Large intestine (tissue), 3 donors: ENCODE measurements around the gene PI16. TPM values are rescaled to one million over a fixed set of nuclear protein-coding genes. Genes with fewer than 3 reads are reported as not detected.
"Not testable (repeated sequence)": the region's sequence is repeated elsewhere in the genome, so short reads cannot be mapped to it uniquely, and the experiment has no call there.

Source experiments
- DNase-seq, 2 donors: peaks; one replicate each; pipeline versions ENCODE4 v3.0.0 to v3.0.0-alpha.2; 2013
- H3K27ac ChIP-seq: one replicate; pipeline ENCODE4 v1.5.1; 2013; ENCODE audit warnings: low read length
- H3K27me3 ChIP-seq: 2 replicates; pipeline ENCODE4 v1.6.1; 2013; ENCODE audit warnings: low read length; ENCODE audit not compliant: control insufficient read depth, insufficient read depth
- H3K36me3 ChIP-seq: 2 replicates; pipeline ENCODE4 v1.6.1; 2013; ENCODE audit warnings: low read length; ENCODE audit not compliant: control insufficient read depth, insufficient read depth
- H3K4me1 ChIP-seq: one replicate; pipeline ENCODE4 v1.6.1; 2013; ENCODE audit warnings: low read length; ENCODE audit not compliant: control insufficient read depth, insufficient read depth
- H3K4me3 ChIP-seq: one replicate; pipeline ENCODE4 v1.5.1; 2013; ENCODE audit warnings: low read length
- H3K9me3 ChIP-seq: one replicate; pipeline ENCODE4 v1.6.1; 2013; ENCODE audit warnings: mild to moderate bottlenecking, low read depth, low read length, moderate library complexity; ENCODE audit not compliant: control insufficient read depth
- WGBS: methylation state at CpG from one replicate; pipeline ENCODE4 v1.1.5; 2013; ENCODE audit warnings: low lambda C conversion rate; ENCODE audit not compliant: insufficient coverage; 5-methylcytosine and 5-hydroxymethylcytosine counted together
- polyA plus RNA-seq: library from polyadenylated mRNA; unstranded; fragments of 120-200 nt; gene quantifications from one replicate; pipeline ENCODE4 v1.2.1, GENCODE V29; 2013

The PI16 gene
- polyA plus RNA-seq, 1 donor = 0.81 TPM

- Histone ChIP-seq H3K27me3 (no peaks in the 10 kb centered on the region), H3K4me1 (peaks cover 11% of the 10 kb centered on the region), H3K36me3 (peaks cover 14% of the 10 kb centered on the region), H3K4me3 (no peak overlapping the region), H3K27ac (no peak overlapping the region), H3K9me3 (no peaks in the 10 kb centered on the region)
- no peak for DNase-seq
- WGBS = no CpG with 5 or more reads among the region's 3 CpGs
Measured at GRCh38 chr6:36983538-36983937, 29.0 kb downstream of the PI16 start.

GRCh38 chr6:36984581-36985416 is 30.3 kb downstream of the PI16 start:
- peak; percentile 29 to 47 for DNase-seq
- Histone ChIP-seq H3K4me3 (peak overlapping the region; percentile 96), H3K4me1 (peaks cover 11% of the 10 kb centered on the region), H3K27me3 (no peaks in the 10 kb centered on the region), H3K27ac (peak overlapping the region; percentile 19), H3K36me3 (peaks cover 13% of the 10 kb centered on the region), H3K9me3 (no peaks in the 10 kb centered on the region)
- WGBS = no CpG with 5 or more reads among the region's 19 CpGs

- Histone ChIP-seq H3K4me3 (peak overlapping the region; percentile 96), H3K9me3 (no peaks in the 10 kb centered on the region), H3K27ac (peak overlapping the region; percentile 64), H3K36me3 (peaks cover 13% of the 10 kb centered on the region), H3K4me1 (peaks cover 11% of the 10 kb centered on the region), H3K27me3 (no peaks in the 10 kb centered on the region)
- 0% methylated on average over 6 of the region's 15 CpGs for WGBS
- DNase-seq = peak in 1 of 2 donors; percentile 17
Measured at GRCh38 chr6:36985417-36985807, 30.9 kb downstream of the PI16 start.

GRCh38 chr6:36985808-36986703 is 31.5 kb downstream of the PI16 start, which contains the start of gene MTCH1:
TSS of gene MTCH1 (minus strand) at chr6:36986196. CDS start at chr6:36986173, 23 bp downstream.
- H3K36me3 ChIP-seq = peaks cover 9% of the 10 kb centered on the region
- no peaks in the 10 kb centered on the region for H3K27me3 ChIP-seq
- no peaks in the 10 kb centered on the region for H3K9me3 ChIP-seq
- peak within 1 kb of the TSS; percentile 76 for H3K27ac ChIP-seq
- peak; percentile 88 to 92 for DNase-seq
- peaks cover 11% of the 10 kb centered on the region for H3K4me1 ChIP-seq
- peak within 1 kb of the TSS; percentile 96 for H3K4me3 ChIP-seq
- WGBS = no CpG with 5 or more reads among the region's 101 CpGs

- 0% methylated on average over 1 of the region's 8 CpGs for WGBS
- no peak for DNase-seq
- peak overlapping the region; percentile 63 for H3K4me3 ChIP-seq
- H3K27me3 ChIP-seq = no peaks in the 10 kb centered on the region
- no peaks in the 10 kb centered on the region for H3K9me3 ChIP-seq
- peaks cover 4% of the 10 kb centered on the region for H3K36me3 ChIP-seq
- peak overlapping the region; percentile 76 for H3K27ac ChIP-seq
- H3K4me1 ChIP-seq = peaks cover 11% of the 10 kb centered on the region
Measured at GRCh38 chr6:36986704-36987047, 32.1 kb downstream of the PI16 start.

GRCh38 chr6:36989264-36989663 is 34.7 kb downstream of the PI16 start:
- WGBS = no CpG with 5 or more reads among the region's 6 CpGs
- no peaks in the 10 kb centered on the region for H3K36me3 ChIP-seq

GRCh38 chr6:36990401-36990800 is 35.9 kb downstream of the PI16 start:
- not testable (repeated sequence) for H3K4me1 ChIP-seq, H3K4me3 ChIP-seq, H3K27me3 ChIP-seq, H3K9me3 ChIP-seq, H3K27ac ChIP-seq, DNase-seq, H3K36me3 ChIP-seq
- no CpG with 5 or more reads among the region's 2 CpGs for WGBS

More at GRCh38 chr6:36989264-36989663, 34.7 kb downstream of the PI16 start:
- peaks cover 4% of the 10 kb centered on the region for H3K27me3 ChIP-seq
- H3K4me1 ChIP-seq = peaks cover 5% of the 10 kb centered on the region
- DNase-seq = no peak
- no peaks in the 10 kb centered on the region for H3K9me3 ChIP-seq
- no peak overlapping the region for H3K4me3 ChIP-seq
- H3K27ac ChIP-seq = no peak overlapping the region

GRCh38 chr6:36997811-36998722 is 43.5 kb downstream of the PI16 start:
- Histone ChIP-seq H3K36me3 (no peaks in the 10 kb centered on the region), H3K9me3 (no peaks in the 10 kb centered on the region), H3K27me3 (peaks cover 7% of the 10 kb centered on the region), H3K4me1 (no peaks in the 10 kb centered on the region), H3K27ac (no peak overlapping the region), H3K4me3 (no peak overlapping the region)
- no CpG with 5 or more reads among the region's 18 CpGs for WGBS
- DNase-seq = no peak

GRCh38 chr6:36998723-36999038 is 44.1 kb downstream of the PI16 start:
- H3K36me3 ChIP-seq = no peaks in the 10 kb centered on the region
- H3K27ac ChIP-seq = no peak overlapping the region
- no peak for DNase-seq
- H3K4me3 ChIP-seq = no peak overlapping the region
- H3K9me3 ChIP-seq = no peaks in the 10 kb centered on the region
- WGBS = no CpG with 5 or more reads among the region's 8 CpGs
- peaks cover 7% of the 10 kb centered on the region for H3K27me3 ChIP-seq
- H3K4me1 ChIP-seq = no peaks in the 10 kb centered on the region
